ENCODE data around the gene ANP32E.

The ANP32E gene

DNA sequence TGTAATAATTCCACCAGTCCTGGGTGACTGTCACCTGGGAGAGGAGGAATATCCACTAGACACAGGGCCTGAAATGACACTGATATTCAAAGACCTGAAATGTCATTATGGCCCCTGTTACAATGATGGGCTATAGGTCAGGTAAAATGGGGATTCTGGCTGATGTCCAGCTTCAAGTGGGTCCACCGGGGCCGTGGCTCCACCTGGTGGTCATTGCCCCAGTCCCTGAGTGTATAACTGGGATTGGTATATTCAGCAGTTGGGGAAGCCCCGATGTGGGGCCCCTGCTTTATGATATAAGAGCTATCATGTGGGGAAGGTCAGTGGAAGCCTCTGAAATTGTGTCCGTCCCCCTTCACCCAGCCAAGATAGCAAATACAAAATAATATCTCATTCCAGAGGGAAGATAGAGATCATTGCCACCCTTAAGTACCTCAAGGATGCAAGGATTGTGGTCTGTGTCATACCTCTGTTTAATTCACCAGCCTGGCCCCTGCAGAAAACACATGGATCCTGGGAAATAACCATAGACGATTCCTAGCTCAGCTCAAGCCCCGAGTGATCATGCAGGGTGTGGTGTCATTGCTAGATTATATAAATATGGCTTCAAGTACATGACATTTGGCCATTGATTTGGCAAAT is 66.8 kb downstream of the ANP32E start:
- DNase-seq (ENCODE audit: low read depth in 2 of 2) = peak in 1 of 2 donors; percentile 37
